Measurements from ENCODE around the gene EIF2D. TPM values are rescaled to one million over a fixed set of nuclear protein-coding genes. Genes with fewer than 3 reads are reported as not detected.

EIF2D gene
- total and polyA plus RNA-seq, 2 of the 4 experiments (the other 2 are of a cell fraction): 64.3 to 69.4 TPM

GRCh38 chr1:206591696-206592095, 20.6 kb downstream of the EIF2D start:
- CTCF ChIA-PET: interaction anchor here (0.6 to 0.9 kb wide), 2 partner anchors 20 to 21 kb away, joined by 3 read pairs; no protein-coding TSS in a partner anchor
- in situ Hi-C loops (cut with MboI; ENCODE audit: low sequenced_read_pairs): no loop called here

More at GRCh38 chr1:206591696-206592095, 20.6 kb downstream of the EIF2D start:
- Histone ChIP-seq H3K9me1 (ENCODE audit: insufficient read depth, low read length) (peaks cover 21% of the 10 kb centered on the region), H4K20me1 (ENCODE audit: insufficient read depth, low read length) (0 out of 2 replicates have a peak, but pooled peaks cover 2% of the 10 kb centered on the region), H3K4me2 (ENCODE audit: low read depth, low read length) (no peak overlapping the region), H3K9me3 (ENCODE audit: control insufficient read depth, insufficient read depth, low read length) (no peaks in the 10 kb centered on the region), H3K56ac (ENCODE audit: extremely low read depth, insufficient read depth, low read length) (no peak overlapping the region), H3K14ac (replicated peaks; ENCODE audit: low read depth, low read length) (no peak overlapping the region), H3K4me3 (ENCODE audit: insufficient read depth, low read depth, low read length) (no peak overlapping the region), H4K8ac (ENCODE audit: low read depth in 2 of 2, low read length in 2 of 2) (no peak overlapping the region), H4K5ac (ENCODE audit: low read depth, low read length) (no peak overlapping the region), H3K27ac (ENCODE audit: insufficient read depth, low read length) (no peak overlapping the region), H3K36me3 (ENCODE audit: control insufficient read depth, insufficient read depth, low read length) (peaks cover 17% of the 10 kb centered on the region), H2BK20ac (ENCODE audit: low read depth, low read length) (no peak overlapping the region), H2AK9ac (replicated peaks; ENCODE audit: low read depth, low read length, poor library complexity) (no peak overlapping the region), H2BK15ac (ENCODE audit: low read depth, low read length) (no peak overlapping the region), H3K27me3 (ENCODE audit: control insufficient read depth, insufficient read depth, low read length) (no peaks in the 10 kb centered on the region), H3K79me1 (ENCODE audit: low read depth in 1 of 2, low read length in 2 of 2) (peaks cover 0 to 13% of the 10 kb centered on the region in 2 experiments; a peak in 1 of 4 replicates), H3K18ac (ENCODE audit: low read depth, low read length) (no peak overlapping the region), H4K91ac (ENCODE audit: insufficient read depth, low read depth, low read length) (no peak overlapping the region), H2AK5ac (ENCODE audit: low read depth, low read length) (no peak overlapping the region), H3K9ac (ENCODE audit: low read depth, low read length) (no peak overlapping the region), H3K4me1 (ENCODE audit: control insufficient read depth, insufficient read depth, low read length) (peaks cover 14% of the 10 kb centered on the region), H3K4ac (ENCODE audit: low read depth, low read length) (no peak overlapping the region), H2BK5ac (ENCODE audit: low read depth, low read length, poor library complexity, severe bottlenecking) (no peak overlapping the region), H2BK120ac (ENCODE audit: low read depth, low read length) (no peak overlapping the region), H2AFZ (replicated peaks; ENCODE audit: low read length, poor library complexity) (no peak overlapping the region), H3K23ac (ENCODE audit: low read depth, low read length) (no peak overlapping the region)
- WGBS, 2 experiments (ENCODE audit: extremely low coverage in 2 of 2, insufficient read length in 1 of 2): no CpG with 5 or more reads among the region's 9 CpGs
- DNase-seq: no peak
- no peak for ATAC-seq (ENCODE audit: low read depth)
- dilution Hi-C loops (cut with HindIII; ENCODE audit: low sequenced_read_pairs, unreplicated experiment) (no loop called here), intact Hi-C loops (cut with micrococcal nuclease) (no loop called here)
- BruUV-seq (replicated peaks): no TSS peak
- TF ChIP-seq CHD1 (IDR thresholded peaks at IDR 0.05; ENCODE audit: low read depth, low read length): no peak
- TF ChIP-seq RCOR1 (IDR thresholded peaks at IDR 0.05; ENCODE audit: insufficient replicate concordance, low read length): no peak
- no peak for TF ChIP-seq MXI1 (IDR thresholded peaks at IDR 0.05; ENCODE audit: borderline replicate concordance, low read depth, low read length)
- no peak for TF ChIP-seq SMC3 (IDR thresholded peaks at IDR 0.05; ENCODE audit: low read depth, low read length)
- TF ChIP-seq USF2 (IDR thresholded peaks at IDR 0.05; ENCODE audit: low read depth, low read length): no peak
- TF ChIP-seq MAZ (IDR thresholded peaks at IDR 0.05; ENCODE audit: borderline replicate concordance, low read depth, low read length): no peak
- no peak for TF ChIP-seq FOS (IDR thresholded peaks at IDR 0.05; ENCODE audit: low read depth, low read length)
- no peak for TF ChIP-seq MAFK (IDR thresholded peaks at IDR 0.05; ENCODE audit: low read depth, low read length)
- TF ChIP-seq CTCF (conservative IDR thresholded peaks at IDR 0.05; ENCODE audit: low read depth, low read length): no peak
- no peak for TF ChIP-seq ELK1 (IDR thresholded peaks at IDR 0.05; ENCODE audit: borderline replicate concordance, low read depth, low read length)
- TF ChIP-seq POLR2A (IDR thresholded peaks at IDR 0.05; ENCODE audit: low read depth, low read length): no peak
- no peak for TF ChIP-seq BHLHE40 (IDR thresholded peaks at IDR 0.05; ENCODE audit: low read depth, low read length)
- TF ChIP-seq RAD21 (IDR thresholded peaks at IDR 0.05; ENCODE audit: low read length): no peak
- no peak for TF ChIP-seq CEBPB (IDR thresholded peaks at IDR 0.05; ENCODE audit: low read depth, low read length)
- no peak for TF ChIP-seq NFE2L2 (IDR thresholded peaks at IDR 0.05; ENCODE audit: low read depth, low read length)
- POLR2A ChIA-PET (ENCODE audit: unreplicated experiment): no interaction called here
